ENCODE measurements around the gene NR1D1. TPM values are rescaled to one million over a fixed set of nuclear protein-coding genes. Genes with fewer than 3 reads are reported as not detected.

NR1D1 gene
- total RNA-seq, 1 donor from 2014 or later, result 0.43 TPM

DNA sequence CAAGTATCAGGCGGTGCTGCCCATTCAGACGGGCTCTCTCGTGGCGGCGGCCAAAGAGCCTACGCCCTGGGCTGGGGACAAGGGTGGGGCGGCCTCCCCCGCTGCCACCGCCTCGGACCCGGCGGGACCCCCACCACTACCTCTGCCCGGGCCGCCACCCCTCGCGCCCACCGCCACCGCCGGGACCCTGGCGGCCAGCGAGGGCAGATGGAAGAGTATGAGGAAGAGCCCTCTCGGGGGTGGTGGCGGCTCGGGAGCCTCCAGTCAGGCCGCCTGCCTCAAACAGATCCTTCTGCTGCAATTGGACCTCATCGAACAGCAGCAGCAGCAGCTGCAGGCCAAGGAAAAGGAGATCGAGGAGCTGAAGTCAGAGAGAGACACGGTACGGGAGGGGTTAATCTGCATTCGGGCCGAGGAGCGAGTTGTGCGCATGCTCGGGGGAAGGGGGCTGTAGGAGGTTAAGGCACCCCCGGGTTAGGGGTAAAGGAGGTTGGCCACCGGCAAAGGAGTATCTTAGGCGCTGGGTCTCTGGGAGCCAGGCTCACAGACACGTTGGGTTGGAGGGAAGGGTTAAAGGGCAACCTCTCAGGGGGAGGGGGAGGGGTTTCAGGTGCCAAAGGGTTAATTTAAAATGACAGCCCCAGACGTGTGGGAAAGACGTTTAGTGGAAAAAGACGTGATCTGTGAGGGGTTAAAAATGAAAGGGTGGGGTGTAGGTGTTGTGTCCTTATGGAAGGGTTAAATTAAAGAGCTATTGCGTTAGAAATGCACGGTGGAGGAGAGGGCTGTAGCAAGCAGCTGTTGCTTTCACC lies 22.8 kb upstream of the NR1D1 start:
- Histone ChIP-seq H3K4me1 (peaks cover 0 to 12% of the 10 kb centered on the region in 2 donors), H3K9me3 (no peaks in the 10 kb centered on the region), H3K27me3 (no peaks in the 10 kb centered on the region), H3K4me3 (peak overlapping the region; percentile 83 to 88), H3K36me3 (peaks cover 22% of the 10 kb centered on the region in 2 donors), H3K27ac (peak overlapping the region; percentile 95 to 99)
- no peak for DNase-seq (ENCODE audit: low spot score in 2 of 2)
- TF ChIP-seq, protein P1, sequence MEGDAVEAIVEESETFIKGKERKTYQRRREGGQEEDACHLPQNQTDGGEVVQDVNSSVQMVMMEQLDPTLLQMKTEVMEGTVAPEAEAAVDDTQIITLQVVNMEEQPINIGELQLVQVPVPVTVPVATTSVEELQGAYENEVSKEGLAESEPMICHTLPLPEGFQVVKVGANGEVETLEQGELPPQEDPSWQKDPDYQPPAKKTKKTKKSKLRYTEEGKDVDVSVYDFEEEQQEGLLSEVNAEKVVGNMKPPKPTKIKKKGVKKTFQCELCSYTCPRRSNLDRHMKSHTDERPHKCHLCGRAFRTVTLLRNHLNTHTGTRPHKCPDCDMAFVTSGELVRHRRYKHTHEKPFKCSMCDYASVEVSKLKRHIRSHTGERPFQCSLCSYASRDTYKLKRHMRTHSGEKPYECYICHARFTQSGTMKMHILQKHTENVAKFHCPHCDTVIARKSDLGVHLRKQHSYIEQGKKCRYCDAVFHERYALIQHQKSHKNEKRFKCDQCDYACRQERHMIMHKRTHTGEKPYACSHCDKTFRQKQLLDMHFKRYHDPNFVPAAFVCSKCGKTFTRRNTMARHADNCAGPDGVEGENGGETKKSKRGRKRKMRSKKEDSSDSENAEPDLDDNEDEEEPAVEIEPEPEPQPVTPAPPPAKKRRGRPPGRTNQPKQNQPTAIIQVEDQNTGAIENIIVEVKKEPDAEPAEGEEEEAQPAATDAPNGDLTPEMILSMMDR (IDR thresholded peaks at IDR 0.05), result peak in 1 of 3 experiments; percentile 21
- intact Hi-C loops (cut with DNase I), result loop anchor here (1.0 kb wide), 1 partner anchor 17 kb away; the partner anchor contains the start of gene CASC3

DNA sequence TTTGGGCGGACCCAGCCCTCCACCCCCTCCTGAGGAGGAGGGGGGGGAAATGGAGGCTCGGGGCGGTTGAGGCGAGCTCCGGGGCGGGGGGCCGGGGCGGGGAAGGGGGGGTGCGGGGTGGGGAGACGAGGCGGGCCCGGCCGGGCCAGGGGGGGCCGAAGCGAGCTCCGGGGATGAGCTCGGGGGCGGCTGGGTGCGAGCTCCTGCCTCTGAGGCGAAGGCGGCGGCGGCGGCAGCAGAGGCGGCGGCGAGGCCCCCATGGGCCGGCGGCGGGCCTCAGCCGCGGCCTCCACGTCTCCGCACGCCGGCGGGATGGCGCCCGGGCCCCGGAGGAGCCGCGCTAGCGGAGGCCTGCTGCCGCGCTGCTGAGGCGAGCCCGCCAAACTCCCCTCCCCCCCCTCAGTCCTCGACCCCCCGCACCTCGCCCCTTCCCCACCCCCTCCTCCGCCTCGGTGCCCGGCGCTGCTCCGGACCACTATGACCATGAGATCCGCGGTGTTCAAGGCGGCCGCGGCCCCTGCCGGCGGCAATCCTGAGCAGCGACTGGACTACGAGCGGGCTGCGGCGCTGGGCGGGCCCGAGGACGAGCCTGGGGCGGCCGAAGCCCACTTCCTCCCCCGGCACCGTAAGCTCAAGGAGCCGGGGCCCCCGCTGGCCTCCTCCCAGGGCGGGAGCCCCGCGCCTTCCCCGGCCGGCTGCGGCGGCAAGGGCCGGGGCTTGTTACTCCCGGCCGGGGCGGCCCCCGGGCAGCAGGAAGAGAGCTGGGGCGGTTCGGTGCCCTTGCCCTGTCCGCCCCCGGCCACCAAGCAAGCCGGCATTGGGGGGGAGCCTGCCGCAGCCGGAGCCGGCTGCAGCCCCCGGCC lies 22.0 kb upstream of the NR1D1 start:
- TF ChIP-seq, protein P1 (IDR thresholded peaks at IDR 0.05), result peak in 2 of 3 experiments; percentile 11 to 21
- intact Hi-C loops (cut with DNase I), result no loop called here
- no peak for DNase-seq (ENCODE audit: low spot score in 2 of 2)
- H3K36me3 ChIP-seq, result peaks cover 14 to 15% of the 10 kb centered on the region in 2 donors
- peak overlapping the region; percentile 83 to 88 for H3K4me3 ChIP-seq
- H3K9me3 ChIP-seq, result no peaks in the 10 kb centered on the region
- H3K27ac ChIP-seq, result peak overlapping the region; percentile 95 to 99
- H3K27me3 ChIP-seq, result no peaks in the 10 kb centered on the region
- H3K4me1 ChIP-seq, result peaks cover 0 to 12% of the 10 kb centered on the region in 2 donors

DNA sequence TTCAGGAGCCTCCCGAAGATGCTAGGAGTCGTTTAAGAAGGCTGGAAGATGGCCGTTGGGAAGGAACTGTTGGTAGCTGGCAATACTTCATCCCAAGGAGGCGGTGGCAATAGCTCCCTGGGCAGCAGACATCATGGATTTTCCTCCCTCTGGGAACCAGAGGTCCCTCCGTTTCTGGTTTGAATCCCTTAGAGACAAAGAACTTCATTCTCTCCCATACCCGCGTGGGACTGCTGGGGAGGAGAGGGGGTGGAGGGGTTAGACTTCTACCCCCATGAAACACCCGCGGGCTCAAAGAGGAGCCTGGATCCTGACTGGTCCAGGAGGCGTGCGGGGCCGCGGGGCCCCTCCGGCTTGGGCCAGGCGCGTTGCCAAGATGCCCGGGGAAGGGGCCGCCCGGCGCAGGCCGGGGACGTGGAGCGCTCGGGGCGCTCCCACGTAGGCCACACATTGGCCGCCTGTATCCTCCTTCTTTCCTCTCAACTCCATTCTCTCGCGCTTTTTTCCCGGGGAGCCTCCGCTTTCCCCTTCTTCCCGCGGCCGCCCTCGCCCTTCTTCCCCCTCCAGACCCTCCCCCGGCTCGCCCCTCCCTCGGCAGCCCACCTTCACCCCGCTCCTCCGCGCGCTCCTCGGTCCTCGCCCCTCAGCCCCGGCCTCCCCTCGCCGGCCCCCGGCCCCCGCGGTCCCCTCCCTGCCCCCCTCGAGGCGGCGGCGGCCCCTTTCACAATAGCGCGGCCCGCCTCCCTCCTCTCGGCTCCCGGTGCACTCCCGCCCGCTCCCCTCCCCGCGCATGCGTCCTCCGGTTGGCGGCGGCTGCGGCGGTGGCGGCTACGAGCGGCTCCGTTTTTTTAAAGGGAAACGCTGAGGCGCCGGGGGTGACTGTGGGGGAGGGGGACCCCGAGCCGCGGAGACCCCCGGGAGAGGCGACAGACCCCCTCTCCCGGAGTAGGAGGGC lies 21.1 kb upstream of the NR1D1 start, which contains the start of gene MSL1:
MSL1 (plus strand) TSS at position 791 of the 955 bp plus-strand sequence. CDS start 642 bp downstream, outside the sequence.
- H3K27ac ChIP-seq, result peak within 1 kb of the TSS; percentile 95 to 99
- H3K4me1 ChIP-seq, result peaks cover 0 to 12% of the 10 kb centered on the region in 2 donors
- H3K4me3 ChIP-seq, result peak within 1 kb of the TSS; percentile 83 to 88
- peak in 1 of 2 donors; percentile 93 for DNase-seq (ENCODE audit: low spot score in 2 of 2)
- no peaks in the 10 kb centered on the region for H3K27me3 ChIP-seq
- no peaks in the 10 kb centered on the region for H3K9me3 ChIP-seq
- peaks cover 6% of the 10 kb centered on the region in 2 donors for H3K36me3 ChIP-seq
- TF ChIP-seq, protein P1 (IDR thresholded peaks at IDR 0.05), result no peak
- intact Hi-C loops (cut with DNase I), result loop anchor here (1.0 kb wide), 1 partner anchor 8 kb away; no protein-coding TSS in a partner anchor

DNA sequence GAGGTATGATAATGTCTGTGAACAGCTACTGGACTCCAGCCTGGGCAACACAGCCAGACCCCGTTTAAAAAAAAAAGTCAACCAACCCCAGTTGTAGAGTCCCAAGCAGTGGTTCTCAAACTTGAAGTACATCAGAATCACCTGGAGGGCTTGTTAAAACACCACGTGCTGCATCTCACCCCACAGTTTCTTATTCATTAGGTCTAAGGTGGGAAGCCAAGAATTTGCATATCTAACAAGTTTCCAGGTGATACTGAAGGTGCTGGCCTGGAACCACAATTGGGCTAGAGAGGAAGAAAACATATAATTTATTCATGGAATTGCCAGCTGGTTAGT lies 14.7 kb upstream of the NR1D1 start:
- H3K4me1 ChIP-seq, result peaks cover 27 to 39% of the 10 kb centered on the region in 2 donors
- no peak overlapping the region for H3K4me3 ChIP-seq
- no peaks in the 10 kb centered on the region for H3K9me3 ChIP-seq
- intact Hi-C loops (cut with DNase I), result no loop called here
- TF ChIP-seq, protein P1 (IDR thresholded peaks at IDR 0.05), result no peak
- no peaks in the 10 kb centered on the region for H3K27me3 ChIP-seq
- no peak for DNase-seq (ENCODE audit: low spot score in 2 of 2)
- no peaks in the 10 kb centered on the region for H3K36me3 ChIP-seq
- peak overlapping the region; percentile 75 to 97 for H3K27ac ChIP-seq

DNA sequence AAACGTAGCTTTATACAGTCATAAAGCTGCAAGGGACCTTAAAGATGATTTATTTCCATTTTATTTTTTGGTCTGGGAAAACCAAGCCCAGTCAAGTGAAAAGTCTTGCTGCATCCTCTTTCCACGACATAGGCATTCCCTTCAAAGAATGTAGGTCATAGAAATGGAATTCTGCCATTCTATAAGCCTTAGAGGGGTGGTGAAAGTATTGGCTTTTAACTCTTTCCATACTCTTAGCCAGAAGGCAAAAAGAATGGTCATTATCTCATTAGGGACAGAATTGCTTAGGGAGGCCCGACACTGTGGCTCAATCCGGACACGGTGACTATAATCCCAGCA lies 13.5 kb upstream of the NR1D1 start:
- Histone ChIP-seq H3K9me3 (no peaks in the 10 kb centered on the region), H3K4me3 (peak overlapping the region; percentile 47 to 57), H3K27me3 (no peaks in the 10 kb centered on the region), H3K4me1 (peaks cover 32 to 48% of the 10 kb centered on the region in 2 donors), H3K36me3 (no peaks in the 10 kb centered on the region), H3K27ac (peak overlapping the region; percentile 75 to 97)
- intact Hi-C loops (cut with DNase I), result loop anchor here (1.0 kb wide), 3 partner anchors 7 to 54 kb away; partner anchors contain the start of genes CASC3 and MSL1
- no peak for DNase-seq (ENCODE audit: low spot score in 2 of 2)
- TF ChIP-seq, protein P1 (IDR thresholded peaks at IDR 0.05), result no peak
